ENCODE data around the gene CFAP251.
"Not testable (repeated sequence)": the region's sequence is repeated elsewhere in the genome, so short reads cannot be mapped to it uniquely, and the experiment has no call there.

CFAP251 gene

GRCh38 chr12:121917950-121918678, at the start of gene CFAP251:
CFAP251 (plus strand) TSS chr12:121918592; CDS start chr12:121921306, 2,714 bp downstream.
- peak; percentile 98 for ATAC-seq
- peak; percentile 97 for DNase-seq

GRCh38 chr12:121869229-121869628, 49.2 kb upstream of the CFAP251 start:
- DNase-seq, ATAC-seq: not testable (repeated sequence)

- DNase-seq (no peak), ATAC-seq (no peak)
These were observed 46.9 kb upstream of the CFAP251 start for GRCh38 chr12:121871467-121871866.

- ATAC-seq (peak; percentile 83), DNase-seq (no peak)
These were observed 45.7 kb upstream of the CFAP251 start for GRCh38 chr12:121872546-121873215.

GRCh38 chr12:121873216-121873569, 45.2 kb upstream of the CFAP251 start:
- ATAC-seq (no peak), DNase-seq (no peak)

GRCh38 chr12:121874071-121874470, 44.3 kb upstream of the CFAP251 start:
- ATAC-seq: no peak
- DNase-seq: no peak

- ATAC-seq (no peak), DNase-seq (no peak)
These were observed 42.8 kb upstream of the CFAP251 start for GRCh38 chr12:121875582-121875981.

- not testable (repeated sequence) for ATAC-seq, DNase-seq
These were observed 42.3 kb upstream of the CFAP251 start for GRCh38 chr12:121876080-121876447.

- DNase-seq (no peak), ATAC-seq (no peak)
These were observed 35.1 kb upstream of the CFAP251 start for GRCh38 chr12:121883315-121883660.

GRCh38 chr12:121885129-121885528, 33.3 kb upstream of the CFAP251 start:
- not testable (repeated sequence) for ATAC-seq, DNase-seq

GRCh38 chr12:121888083-121888477, 30.3 kb upstream of the CFAP251 start:
- no peak for DNase-seq
- ATAC-seq: no peak

GRCh38 chr12:121888478-121889273, 29.7 kb upstream of the CFAP251 start, which contains the start of gene PSMD9:
PSMD9 (plus strand) TSS chr12:121888790; CDS start chr12:121888857, 67 bp downstream.
- peak; percentile 100 for DNase-seq
- ATAC-seq: peak; percentile 95

- DNase-seq (peak; percentile 25), ATAC-seq (no peak)
These were observed 29.1 kb upstream of the CFAP251 start for GRCh38 chr12:121889274-121889624.

GRCh38 chr12:121889661-121890060, 28.7 kb upstream of the CFAP251 start:
- ATAC-seq, DNase-seq: not testable (repeated sequence)

- no peak for DNase-seq
These were observed 25.5 kb upstream of the CFAP251 start for GRCh38 chr12:121892673-121893561.

GRCh38 chr12:121893961-121894460, 24.4 kb upstream of the CFAP251 start:
- ATAC-seq (peak; percentile 66), DNase-seq (no peak)

More at GRCh38 chr12:121892673-121893561, 25.5 kb upstream of the CFAP251 start:
- ATAC-seq: no peak

- ATAC-seq: no peak
- DNase-seq: no peak
These were observed 23.8 kb upstream of the CFAP251 start for GRCh38 chr12:121894633-121895032.

- DNase-seq: no peak
- no peak for ATAC-seq
These were observed 20.1 kb upstream of the CFAP251 start for GRCh38 chr12:121898287-121898686.

GRCh38 chr12:121899590-121899989, 18.8 kb upstream of the CFAP251 start:
- DNase-seq (no peak), ATAC-seq (no peak)

GRCh38 chr12:121903202-121903601, 15.2 kb upstream of the CFAP251 start:
- no peak for DNase-seq
- peak; percentile 28 for ATAC-seq

GRCh38 chr12:121905746-121906145, 12.6 kb upstream of the CFAP251 start:
- ATAC-seq (no peak), DNase-seq (no peak)

- ATAC-seq (peak; percentile 51), DNase-seq (no peak)
These were observed 9.7 kb upstream of the CFAP251 start for GRCh38 chr12:121908702-121909101.
